ENCODE results near the gene FAN1. TPM values are rescaled to one million over a fixed set of nuclear protein-coding genes. Genes with fewer than 3 reads are reported as not detected.

FAN1 gene
- total RNA-seq, 1 donor from 2014 or later, result 18.4 TPM

DNA sequence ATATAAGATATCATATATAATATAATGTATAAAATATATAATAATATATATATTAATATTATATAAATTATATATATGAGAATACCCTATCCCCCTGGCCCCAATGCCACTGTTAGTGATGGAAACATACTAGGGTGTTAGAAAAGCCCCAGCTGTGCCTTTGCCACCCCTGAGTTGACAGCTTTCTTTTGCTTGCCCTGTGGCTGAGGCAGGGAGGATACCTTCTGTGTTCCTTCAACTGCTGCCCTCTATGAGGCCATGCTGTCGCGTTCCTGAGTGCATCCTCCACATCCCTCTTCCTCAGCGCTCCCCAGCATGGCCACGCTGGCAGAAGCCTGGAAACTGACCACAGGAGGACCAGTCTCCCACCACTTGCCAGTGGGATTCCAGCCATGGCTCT is 26.3 kb downstream of the FAN1 start:
- H3K9me3 ChIP-seq, result no peaks in the 10 kb centered on the region
- peaks cover 66% of the 10 kb centered on the region for H3K36me3 ChIP-seq
- intact Hi-C loops (cut with DNase I), result no loop called here
- no peak overlapping the region for H3K27ac ChIP-seq
- H3K4me3 ChIP-seq, result no peak overlapping the region
- TF ChIP-seq, protein P1, sequence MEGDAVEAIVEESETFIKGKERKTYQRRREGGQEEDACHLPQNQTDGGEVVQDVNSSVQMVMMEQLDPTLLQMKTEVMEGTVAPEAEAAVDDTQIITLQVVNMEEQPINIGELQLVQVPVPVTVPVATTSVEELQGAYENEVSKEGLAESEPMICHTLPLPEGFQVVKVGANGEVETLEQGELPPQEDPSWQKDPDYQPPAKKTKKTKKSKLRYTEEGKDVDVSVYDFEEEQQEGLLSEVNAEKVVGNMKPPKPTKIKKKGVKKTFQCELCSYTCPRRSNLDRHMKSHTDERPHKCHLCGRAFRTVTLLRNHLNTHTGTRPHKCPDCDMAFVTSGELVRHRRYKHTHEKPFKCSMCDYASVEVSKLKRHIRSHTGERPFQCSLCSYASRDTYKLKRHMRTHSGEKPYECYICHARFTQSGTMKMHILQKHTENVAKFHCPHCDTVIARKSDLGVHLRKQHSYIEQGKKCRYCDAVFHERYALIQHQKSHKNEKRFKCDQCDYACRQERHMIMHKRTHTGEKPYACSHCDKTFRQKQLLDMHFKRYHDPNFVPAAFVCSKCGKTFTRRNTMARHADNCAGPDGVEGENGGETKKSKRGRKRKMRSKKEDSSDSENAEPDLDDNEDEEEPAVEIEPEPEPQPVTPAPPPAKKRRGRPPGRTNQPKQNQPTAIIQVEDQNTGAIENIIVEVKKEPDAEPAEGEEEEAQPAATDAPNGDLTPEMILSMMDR (IDR thresholded peaks at IDR 0.05), result no peak
- ATAC-seq (no peak), DNase-seq (no peak)
- H3K4me1 ChIP-seq, result no peaks in the 10 kb centered on the region
- H3K27me3 ChIP-seq, result no peaks in the 10 kb centered on the region

DNA sequence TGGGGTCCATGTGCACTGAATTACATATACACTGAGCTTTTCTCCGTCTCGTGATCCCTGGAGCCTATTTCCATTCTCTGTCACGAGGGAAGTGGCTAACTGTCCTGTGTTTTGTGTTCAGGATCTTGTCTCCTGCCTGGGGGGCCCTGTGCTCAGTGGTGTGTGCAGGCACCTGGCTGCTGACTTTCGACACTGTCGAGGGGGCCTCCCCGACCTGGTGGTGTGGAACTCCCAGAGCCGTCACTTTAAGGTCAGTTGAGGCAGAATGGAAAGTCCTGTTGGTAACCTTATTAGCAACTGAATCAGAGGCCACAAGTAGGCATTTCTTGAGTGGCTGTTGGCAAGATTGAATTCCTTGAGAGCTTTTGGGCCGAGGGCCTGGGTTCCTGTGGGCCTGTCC is 26.7 kb downstream of the FAN1 start:
- intact Hi-C loops (cut with DNase I), result no loop called here
- ATAC-seq, result no peak
- TF ChIP-seq, protein P1 (IDR thresholded peaks at IDR 0.05), result no peak
- H3K27me3 ChIP-seq, result no peaks in the 10 kb centered on the region
- no peak overlapping the region for H3K27ac ChIP-seq
- peaks cover 66% of the 10 kb centered on the region for H3K36me3 ChIP-seq
- no peaks in the 10 kb centered on the region for H3K4me1 ChIP-seq
- H3K9me3 ChIP-seq, result no peaks in the 10 kb centered on the region
- H3K4me3 ChIP-seq, result no peak overlapping the region
- DNase-seq, result no peak

DNA sequence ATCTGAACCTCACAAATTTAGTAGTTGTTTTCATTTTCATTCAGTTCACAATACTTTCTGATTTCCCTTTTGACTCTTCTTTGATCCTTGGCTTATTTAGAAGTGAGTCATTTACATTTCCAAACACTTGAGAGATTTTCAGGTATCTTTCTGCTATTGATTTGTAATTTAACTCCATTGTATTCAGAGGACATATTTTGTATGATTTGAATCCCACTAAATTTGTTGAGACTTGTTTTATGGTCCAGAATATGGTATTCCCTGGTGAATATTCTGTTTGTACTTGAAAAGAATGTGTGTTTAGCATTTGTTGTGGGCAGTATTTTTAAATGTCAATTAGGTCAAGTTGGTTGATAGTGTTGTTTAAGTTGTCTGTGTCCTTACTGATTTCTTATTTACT is 29.6 kb downstream of the FAN1 start:
- H3K4me3 ChIP-seq, result no peak overlapping the region
- no peak for ATAC-seq
- H3K4me1 ChIP-seq, result no peaks in the 10 kb centered on the region
- no peaks in the 10 kb centered on the region for H3K27me3 ChIP-seq
- intact Hi-C loops (cut with DNase I), result no loop called here
- no peak overlapping the region for H3K27ac ChIP-seq
- TF ChIP-seq, protein P1 (IDR thresholded peaks at IDR 0.05), result no peak
- DNase-seq, result no peak
- H3K9me3 ChIP-seq, result no peaks in the 10 kb centered on the region
- H3K36me3 ChIP-seq, result peaks cover 68% of the 10 kb centered on the region

DNA sequence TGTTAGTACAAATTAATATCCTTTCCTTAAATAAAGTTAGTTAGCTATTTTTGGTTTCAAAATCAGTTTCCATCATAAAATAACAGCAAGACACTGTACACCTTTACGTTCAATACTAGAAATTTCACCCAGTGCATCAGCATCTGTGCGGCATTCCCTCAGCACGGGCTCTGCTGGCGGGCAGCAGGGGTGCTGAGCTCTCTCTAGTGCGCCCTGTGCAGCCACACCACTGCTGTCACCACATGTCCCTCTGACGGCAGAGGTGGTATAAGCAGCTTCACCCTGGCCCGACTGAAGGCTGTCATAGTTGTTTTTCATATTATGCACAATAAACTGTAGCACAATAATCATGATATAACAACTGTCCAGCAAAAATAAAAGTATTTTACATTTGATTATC is 35.4 kb downstream of the FAN1 start:
- H3K27ac ChIP-seq, result no peak overlapping the region
- no peaks in the 10 kb centered on the region for H3K4me1 ChIP-seq
- ATAC-seq (no peak), DNase-seq (no peak)
- TF ChIP-seq, protein P1 (IDR thresholded peaks at IDR 0.05), result no peak
- no peaks in the 10 kb centered on the region for H3K27me3 ChIP-seq
- intact Hi-C loops (cut with DNase I), result no loop called here
- H3K4me3 ChIP-seq, result no peak overlapping the region
- no peaks in the 10 kb centered on the region for H3K9me3 ChIP-seq
- H3K36me3 ChIP-seq, result peaks cover 96% of the 10 kb centered on the region

DNA sequence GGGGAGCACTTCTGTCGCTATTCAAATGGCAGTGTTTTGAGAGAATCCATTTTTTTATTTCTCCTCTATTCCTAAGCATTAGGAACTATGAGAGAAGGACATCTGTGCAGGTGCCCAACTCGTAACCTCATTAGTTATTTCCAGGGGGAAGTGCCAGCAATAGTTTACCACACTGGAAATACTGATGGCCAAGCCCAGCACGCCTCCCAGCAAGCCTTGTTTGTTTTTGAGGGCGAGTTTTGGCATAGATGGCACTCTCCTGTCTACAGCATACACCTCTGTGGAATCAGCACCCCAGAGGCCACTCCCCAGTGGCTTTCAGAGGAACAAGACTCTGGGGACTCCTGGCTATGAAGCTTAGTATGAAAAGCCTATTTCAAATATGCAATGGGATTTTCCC is 36.6 kb downstream of the FAN1 start:
- TF ChIP-seq, protein P1 (IDR thresholded peaks at IDR 0.05), result no peak
- Histone ChIP-seq H3K36me3 (peaks cover 95% of the 10 kb centered on the region), H3K4me1 (no peaks in the 10 kb centered on the region), H3K27ac (no peak overlapping the region), H3K4me3 (no peak overlapping the region), H3K27me3 (no peaks in the 10 kb centered on the region), H3K9me3 (no peaks in the 10 kb centered on the region)
- DNase-seq (no peak), ATAC-seq (peak; percentile 58)
- intact Hi-C loops (cut with DNase I), result no loop called here

DNA sequence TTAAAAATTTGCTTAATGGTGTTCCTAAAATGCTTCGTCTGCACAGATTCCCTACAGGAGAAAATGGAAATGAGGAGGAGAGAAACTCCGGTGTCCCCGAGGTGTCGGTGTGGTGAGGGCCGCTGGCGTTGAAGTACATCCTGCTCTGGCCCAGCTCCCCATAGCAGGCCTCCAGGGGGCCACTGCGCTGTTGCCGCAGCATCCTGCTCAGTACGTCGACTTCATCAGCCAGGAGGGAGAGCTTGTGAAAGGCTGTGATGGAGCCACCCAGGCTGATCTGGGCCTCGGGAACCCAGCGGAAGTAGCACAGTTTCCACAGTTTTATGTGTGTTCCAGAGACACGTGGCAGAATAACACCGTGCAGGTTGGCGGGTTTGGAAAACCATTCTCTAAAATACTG is 37.8 kb downstream of the FAN1 start:
- Histone ChIP-seq H3K4me1 (no peaks in the 10 kb centered on the region), H3K27me3 (no peaks in the 10 kb centered on the region), H3K9me3 (no peaks in the 10 kb centered on the region), H3K36me3 (peaks cover 97% of the 10 kb centered on the region), H3K4me3 (no peak overlapping the region), H3K27ac (no peak overlapping the region)
- DNase-seq (no peak), ATAC-seq (no peak)
- TF ChIP-seq, protein P1 (IDR thresholded peaks at IDR 0.05), result no peak
- intact Hi-C loops (cut with DNase I), result no loop called here

All from upper lobe of right lung (tissue), 1 donor.